HCT116 (cell line): ENCODE results near the gene CDK13. TPM values are rescaled to one million over a fixed set of nuclear protein-coding genes. Genes with fewer than 3 reads are reported as not detected.

Experiments
- ATAC-seq: fragments of 200-7000 bp; cut with Tn5 transposase; 2 replicates; pipeline ENCODE4 v1.9.1; 2020; ENCODE audit warnings: mild to moderate bottlenecking, moderate library complexity
- BruUV-seq: library from RNA; stranded (reverse); fragments of 400-500 nt; replicated peaks from 2 replicates; lab custom pipeline; 2021; lab: Mats Ljungman, UMichigan
- CTCF ChIA-PET: fragments of 300-600 bp; sonication (Branson Sonifier 250); formaldehyde crosslinking; loops from one replicate; lab custom pipeline; 2021; ENCODE audit warnings: antibody characterized with exemption; lab: Charles Lee
- POLR2A ChIA-PET: fragments of 300-600, 350-600 bp; sonication (Branson Sonifier 250); formaldehyde crosslinking; loops from one replicate; lab custom pipeline; 2021; ENCODE audit warnings: antibody characterized with exemption; lab: Charles Lee
- RAD21 ChIA-PET, 2 experiments: fragments of 300-600 bp; sonication (Branson Sonifier 250); formaldehyde crosslinking; loops; one replicate each; lab custom pipeline; 2023; ENCODE audit warnings: low total read pairs in 2 of 2; ENCODE audit not compliant: uncharacterized antibody in 2 of 2, unreplicated experiment in 2 of 2, low non-redundant PET in 1 of 2; lab: Charles Lee
- DNase-seq: peaks from one replicate; pipeline ENCODE4 v3.0.0-alpha.2; 2010; ENCODE audit warnings: low read depth, low spot score
- H2AFZ ChIP-seq: fragments of 200-600 bp; shearing (Covaris generic), sonication (generic); 2 replicates; pipeline ENCODE4 v1.6.1; 2017; ENCODE audit warnings: low read depth, mixed run types, mixed read lengths, antibody characterized with exemption, low read length; ENCODE audit not compliant: poor library complexity, severe bottlenecking
- H3K27ac ChIP-seq: 2 replicates; pipeline ENCODE4 v1.5.1; 2012; ENCODE audit warnings: low read depth, low read length
- H3K27me3 ChIP-seq: fragments of 200-600 bp; sonication (generic); 2 replicates; pipeline ENCODE4 v1.6.1; 2016; ENCODE audit warnings: mixed run types, low read length, mixed read lengths; ENCODE audit not compliant: insufficient read depth
- H3K36me3 ChIP-seq, 2 experiments: fragments of 200-500 bp in 1 of 2; fragments of 200-600 bp in 1 of 2; sonication (Bioruptor generic) in 1 of 2; sonication (generic) in 1 of 2; 2 replicates each; pipeline versions ENCODE4 v1.5.1 to v1.6.1; 2014 to 2016; ENCODE audit warnings: low read length in 2 of 2, inconsistent platforms in 1 of 2, mixed read lengths in 1 of 2, mixed run types in 1 of 2; ENCODE audit not compliant: insufficient read depth in 2 of 2, control insufficient read depth in 1 of 2
- H3K4me1 ChIP-seq, 2 experiments: fragments of 200-600 bp in 1 of 2; sonication (generic) in 1 of 2; 2 replicates each; pipeline versions ENCODE4 v1.5.1 to v1.6.1; 2012 to 2017; ENCODE audit warnings: low read length in 2 of 2, inconsistent platforms in 1 of 2, mild to moderate bottlenecking in 1 of 2, mixed read lengths in 1 of 2, mixed run types in 1 of 2, moderate library complexity in 1 of 2; ENCODE audit not compliant: insufficient read depth in 2 of 2, control insufficient read depth in 1 of 2
- H3K4me2 ChIP-seq: fragments of 200-600 bp; sonication (generic); 2 replicates; pipeline ENCODE4 v1.6.1; 2017; ENCODE audit warnings: mixed run types, low read length, mixed read lengths
- H3K4me3 ChIP-seq, 2 experiments: fragments of 200-600 bp in 1 of 2; sonication (generic) in 1 of 2; replicated peaks in 1 of 2; 2 replicates each; pipeline ENCODE4 v1.5.1; 2011 to 2016; ENCODE audit warnings: low read length in 2 of 2, control low read depth in 1 of 2, low read depth in 1 of 2, mild to moderate bottlenecking in 1 of 2, mixed read lengths in 1 of 2, mixed run types in 1 of 2
- H3K79me2 ChIP-seq: fragments of 200-600 bp; sonication (generic); 2 replicates; pipeline ENCODE4 v1.6.1; 2017; ENCODE audit warnings: mild to moderate bottlenecking, mixed run types, low read length, moderate library complexity, mixed read lengths; ENCODE audit not compliant: insufficient read depth
- H3K9ac ChIP-seq: fragments of 200-600 bp; sonication (generic); 2 replicates; pipeline ENCODE4 v1.6.1; 2016; ENCODE audit warnings: low read length, mixed read lengths
- H3K9me2 ChIP-seq: fragments of 200-600 bp; sonication (generic), shearing (Covaris generic); 2 replicates; pipeline ENCODE4 v1.6.1; 2017; ENCODE audit warnings: mixed run types, mild to moderate bottlenecking, moderate library complexity; ENCODE audit not compliant: insufficient read depth
- H3K9me3 ChIP-seq, 2 experiments: fragments of 200-500 bp in 1 of 2; fragments of 200-600 bp in 1 of 2; sonication (Bioruptor generic) in 1 of 2; sonication (generic) in 1 of 2; 2 replicates each; pipeline ENCODE4 v1.6.1; 2014 to 2017; ENCODE audit warnings: low read length in 2 of 2, mixed read lengths in 2 of 2, inconsistent platforms in 1 of 2, low read depth in 1 of 2, mild to moderate bottlenecking in 1 of 2, mixed run types in 1 of 2, moderate library complexity in 1 of 2; ENCODE audit not compliant: control insufficient read depth in 1 of 2, insufficient read depth in 1 of 2
- H4K20me1 ChIP-seq: fragments of 200-600 bp; sonication (generic), shearing (Covaris generic); 2 replicates; pipeline ENCODE4 v1.6.1; 2017; ENCODE audit warnings: mixed run types, mild to moderate bottlenecking, moderate library complexity; ENCODE audit not compliant: insufficient read depth
- CEBPB ChIP-seq: IDR thresholded peaks from 2 replicates; pipeline ENCODE4 v1.6.1; 2012; ENCODE audit warnings: low read depth
- CTCF ChIP-seq, 3 experiments: fragments of 200-600 bp in 1 of 3; sonication (generic) in 1 of 3; IDR thresholded peaks in 2 of 3; conservative IDR thresholded peaks in 1 of 3; 2 replicates each; pipeline ENCODE4 v1.5.1; 2012 to 2017; ENCODE audit warnings: low read depth in 2 of 3, low read length in 2 of 3, antibody characterized with exemption in 1 of 3, borderline replicate concordance in 1 of 3, control low read depth in 1 of 3, mild to moderate bottlenecking in 1 of 3, mixed read lengths in 1 of 3, mixed run types in 1 of 3, moderate library complexity in 1 of 3; ENCODE audit not compliant: insufficient read depth in 1 of 3
- ELF1 ChIP-seq: IDR thresholded peaks from 2 replicates; pipeline ENCODE4 v1.6.1; 2012; ENCODE audit warnings: low read depth, borderline replicate concordance
- EZH2 ChIP-seq: fragments of 200-600 bp; sonication (generic); IDR thresholded peaks from 2 replicates; pipeline ENCODE4 v1.6.1; 2017; ENCODE audit warnings: antibody characterized with exemption, mixed run types
- EZH2phosphoT487 ChIP-seq: fragments of 200-600 bp; IDR thresholded peaks from 2 replicates; pipeline ENCODE4 v1.6.1; 2018; ENCODE audit warnings: antibody characterized with exemption, borderline replicate concordance
- JUND ChIP-seq: IDR thresholded peaks from 2 replicates; pipeline ENCODE4 v1.6.1; 2012
- POLR2AphosphoS5 ChIP-seq: IDR thresholded peaks from 2 replicates; pipeline ENCODE4 v1.6.1; 2011; ENCODE audit warnings: mild to moderate bottlenecking, low read depth, low read length, moderate library complexity
- RAD21 ChIP-seq: IDR thresholded peaks from 2 replicates; pipeline ENCODE4 v1.6.1; 2012; ENCODE audit warnings: low read depth, mild to moderate bottlenecking
- REST ChIP-seq: IDR thresholded peaks from 2 replicates; pipeline ENCODE4 v1.6.1; 2012; ENCODE audit warnings: low read depth
- SIN3A ChIP-seq: IDR thresholded peaks from 2 replicates; pipeline ENCODE4 v1.6.1; 2012; ENCODE audit warnings: low read depth
- SP1 ChIP-seq: IDR thresholded peaks from 2 replicates; pipeline ENCODE4 v1.6.1; 2012; ENCODE audit warnings: low read depth
- TCF7L2 ChIP-seq: IDR thresholded peaks from 2 replicates; pipeline ENCODE4 v1.7.0; 2011; ENCODE audit warnings: borderline replicate concordance, inconsistent platforms; ENCODE audit not compliant: insufficient read depth, insufficient read length; ENCODE audit errors: extremely low read depth
- YY1 ChIP-seq: IDR thresholded peaks from 2 replicates; pipeline ENCODE4 v1.6.1; 2011; ENCODE audit warnings: low read length, low read depth, moderate library complexity, mild to moderate bottlenecking; ENCODE audit not compliant: insufficient replicate concordance; ENCODE audit errors: extremely low read depth
- ZFX ChIP-seq: fragments of 450-650 bp; IDR thresholded peaks from 2 replicates; pipeline ENCODE4 v1.6.1; 2017
- ZNF274 ChIP-seq: fragments of 200-500 bp; sonication (Bioruptor generic); IDR thresholded peaks from 2 replicates; pipeline ENCODE4 v1.6.1; 2014; ENCODE audit warnings: mild to moderate bottlenecking, low read depth, low read length, inconsistent platforms
- intact Hi-C: fragments of 100-400 bp; cut with micrococcal nuclease; formaldehyde crosslinking; loops from 2 replicates; pipeline ENCODE4 v1.10.0; 2022
- total RNA-seq: library from RNA; stranded (reverse); gene quantifications from one replicate; pipeline ENCODE4 v1.2.1, GENCODE V29; 2021; ENCODE audit not compliant: unreplicated experiment

Gene CDK13
- total RNA-seq, 1 experiment from 2014 or later: 28.8 TPM

GRCh38 chr7:40008223-40008815 is 58.3 kb downstream of the CDK13 start:
- Histone ChIP-seq H3K27ac (no peak overlapping the region), H3K9ac (no peak overlapping the region), H2AFZ (no peak overlapping the region), H3K36me3 (no peaks in the 10 kb centered on the region), H4K20me1 (no peaks in the 10 kb centered on the region), H3K9me3 (no peaks in the 10 kb centered on the region), H3K4me2 (no peak overlapping the region), H3K79me2 (peaks cover 8% of the 10 kb centered on the region), H3K9me2 (no peaks in the 10 kb centered on the region), H3K4me3 (no peak overlapping the region), H3K4me1 (no peaks in the 10 kb centered on the region), H3K27me3 (no peaks in the 10 kb centered on the region)
- no peak for DNase-seq
- no peak for ATAC-seq
- BruUV-seq: no TSS peak
- TF ChIP-seq CEBPB (no peak), CTCF (IDR thresholded peaks at IDR 0.05 in 2 of 3, conservative IDR thresholded peaks at IDR 0.05 in 1 of 3; ENCODE audit: borderline replicate concordance in 1 of 3, insufficient read depth in 1 of 3, low read depth in 2 of 3, low read length in 2 of 3) (no peak), POLR2AphosphoS5 (no peak), ZFX (no peak), RAD21 (no peak), JUND (no peak), TCF7L2 (no peak), EZH2phosphoT487 (no peak), EZH2 (no peak), SIN3A (no peak), YY1 (no peak), REST (no peak), ELF1 (no peak), SP1 (no peak), ZNF274 (no peak)
- ChIA-PET CTCF (interaction anchor here (0.6 kb wide), 1 partner anchor 20 kb away, joined by 3 read pairs; no protein-coding TSS in a partner anchor), RAD21 (no interaction called here), POLR2A (interaction anchor here (0.7 kb wide), 1 partner anchor 16 kb away, joined by 3 read pairs; no protein-coding TSS in a partner anchor)
- intact Hi-C loops: no loop called here
